ENCODE measurements around the gene KRT81.

DNA sequence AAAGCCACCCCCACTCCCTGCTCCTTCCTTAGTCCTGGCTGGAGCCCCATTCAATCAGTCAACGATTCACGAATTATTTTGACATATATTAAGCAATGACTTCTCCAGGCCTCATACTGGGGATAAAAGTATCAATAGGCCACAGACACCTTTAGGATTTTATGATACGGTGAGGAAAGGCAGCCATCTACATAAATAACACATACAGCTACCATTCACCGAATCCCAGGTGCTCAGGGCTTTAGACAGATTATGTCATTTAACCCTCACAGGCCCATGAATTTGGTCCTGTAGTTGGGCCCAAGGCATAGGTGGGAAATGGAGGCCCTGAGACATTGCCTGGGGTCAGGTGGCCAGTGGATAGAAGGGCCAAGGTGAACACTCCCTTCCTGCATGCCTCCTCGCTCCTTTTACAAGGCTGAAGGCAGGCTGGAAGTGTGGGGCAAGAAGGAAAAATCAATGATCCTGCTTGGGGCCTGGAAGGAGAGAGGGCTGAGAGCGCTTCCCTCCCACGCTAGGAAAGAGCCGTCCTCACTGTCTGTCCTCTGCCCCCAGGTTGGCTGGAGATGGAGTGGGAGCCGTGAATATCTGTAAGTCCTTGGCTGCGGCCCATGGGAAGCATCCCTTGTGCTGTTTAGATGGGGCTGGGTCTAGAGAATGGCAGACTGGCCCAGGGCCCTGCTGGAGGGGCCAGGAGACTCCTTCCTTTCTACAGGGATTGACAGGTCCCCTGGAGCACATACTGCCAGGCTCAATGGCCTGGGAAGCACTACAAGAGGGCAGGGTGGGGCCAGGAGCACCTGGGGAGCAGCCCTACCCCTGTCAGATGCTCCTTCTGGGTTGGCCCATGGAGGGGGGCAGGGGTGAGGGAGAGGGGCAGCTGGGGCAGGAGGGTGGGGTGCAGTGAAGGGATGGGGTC is 43.5 kb downstream of the KRT81 start:
- TF ChIP-seq, protein P1, sequence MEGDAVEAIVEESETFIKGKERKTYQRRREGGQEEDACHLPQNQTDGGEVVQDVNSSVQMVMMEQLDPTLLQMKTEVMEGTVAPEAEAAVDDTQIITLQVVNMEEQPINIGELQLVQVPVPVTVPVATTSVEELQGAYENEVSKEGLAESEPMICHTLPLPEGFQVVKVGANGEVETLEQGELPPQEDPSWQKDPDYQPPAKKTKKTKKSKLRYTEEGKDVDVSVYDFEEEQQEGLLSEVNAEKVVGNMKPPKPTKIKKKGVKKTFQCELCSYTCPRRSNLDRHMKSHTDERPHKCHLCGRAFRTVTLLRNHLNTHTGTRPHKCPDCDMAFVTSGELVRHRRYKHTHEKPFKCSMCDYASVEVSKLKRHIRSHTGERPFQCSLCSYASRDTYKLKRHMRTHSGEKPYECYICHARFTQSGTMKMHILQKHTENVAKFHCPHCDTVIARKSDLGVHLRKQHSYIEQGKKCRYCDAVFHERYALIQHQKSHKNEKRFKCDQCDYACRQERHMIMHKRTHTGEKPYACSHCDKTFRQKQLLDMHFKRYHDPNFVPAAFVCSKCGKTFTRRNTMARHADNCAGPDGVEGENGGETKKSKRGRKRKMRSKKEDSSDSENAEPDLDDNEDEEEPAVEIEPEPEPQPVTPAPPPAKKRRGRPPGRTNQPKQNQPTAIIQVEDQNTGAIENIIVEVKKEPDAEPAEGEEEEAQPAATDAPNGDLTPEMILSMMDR (IDR thresholded peaks at IDR 0.05), result no peak
- TF ChIP-seq ZNF416 (CRISPR knock-in tag; IDR thresholded peaks at IDR 0.05) (no peak), ATF3 (CRISPR knock-in tag; conservative IDR thresholded peaks at IDR 0.05) (no peak), IRF2 (CRISPR knock-in tag; IDR thresholded peaks at IDR 0.05; ENCODE audit: borderline replicate concordance, low read depth) (no peak), TEAD1 (CRISPR knock-in tag; IDR thresholded peaks at IDR 0.05) (no peak), ZBTB21 (CRISPR knock-in tag; IDR thresholded peaks at IDR 0.05; ENCODE audit: borderline replicate concordance) (no peak), USF1 (CRISPR knock-in tag; IDR thresholded peaks at IDR 0.05) (no peak), NFYB (CRISPR knock-in tag; conservative IDR thresholded peaks at IDR 0.05; ENCODE audit: low read depth) (no peak), MAX (CRISPR knock-in tag; IDR thresholded peaks at IDR 0.05) (no peak), E2F4 (CRISPR knock-in tag; IDR thresholded peaks at IDR 0.05; ENCODE audit: borderline replicate concordance, low read depth) (no peak), CBFB (CRISPR knock-in tag; IDR thresholded peaks at IDR 0.05; ENCODE audit: low read depth) (no peak), ZNF671 (CRISPR knock-in tag; IDR thresholded peaks at IDR 0.05) (no peak)

Data from WTC11 (cell line).